HL-60/S4 treated with phorbol 12-myristate 13-acetate at 8.2 ng/mL for 4 days and 3 days (cell line): ENCODE data around the gene FEN1.

Source experiments
- in situ Hi-C: fragments of 300-500 bp; cut with MboI; formaldehyde crosslinking; loops from 2 replicates; pipeline ENCODE4 v1.15.0; 2022; ENCODE audit warnings: low sequenced_read_pairs

Gene FEN1

GRCh38 chr11:61774411-61774810 is 18.3 kb upstream of the FEN1 start:
- in situ Hi-C loops = no loop called here

- in situ Hi-C loops = no loop called here
Measured at GRCh38 chr11:61775106-61775505, 17.6 kb upstream of the FEN1 start.

GRCh38 chr11:61775606-61776554 is 16.8 kb upstream of the FEN1 start:
- in situ Hi-C loops = no loop called here

GRCh38 chr11:61776561-61777075 is 16.1 kb upstream of the FEN1 start:
- in situ Hi-C loops = no loop called here

GRCh38 chr11:61777234-61778090 is 15.2 kb upstream of the FEN1 start:
- in situ Hi-C loops = no loop called here

- in situ Hi-C loops = no loop called here
Measured at GRCh38 chr11:61778357-61778886, 14.3 kb upstream of the FEN1 start.

GRCh38 chr11:61778920-61779650 is 13.6 kb upstream of the FEN1 start:
- in situ Hi-C loops = no loop called here

- in situ Hi-C loops = no loop called here
Measured at GRCh38 chr11:61779666-61780525, 12.8 kb upstream of the FEN1 start.

- in situ Hi-C loops = no loop called here
Measured at GRCh38 chr11:61780581-61781162, 12.0 kb upstream of the FEN1 start.

- in situ Hi-C loops = no loop called here
Measured at GRCh38 chr11:61781585-61781984, 11.1 kb upstream of the FEN1 start.

GRCh38 chr11:61782299-61782698 is 10.4 kb upstream of the FEN1 start:
- in situ Hi-C loops = no loop called here

GRCh38 chr11:61782841-61783240 is 9.9 kb upstream of the FEN1 start:
- in situ Hi-C loops = no loop called here

- in situ Hi-C loops = no loop called here
Measured at GRCh38 chr11:61783717-61784505, 8.8 kb upstream of the FEN1 start.

- in situ Hi-C loops = no loop called here
Measured at GRCh38 chr11:61784506-61784805, 8.3 kb upstream of the FEN1 start.

- in situ Hi-C loops = no loop called here
Measured at GRCh38 chr11:61785837-61786402, 6.8 kb upstream of the FEN1 start.

GRCh38 chr11:61787928-61788491 is 4.7 kb upstream of the FEN1 start:
- in situ Hi-C loops = no loop called here

GRCh38 chr11:61791737-61792309 is 888 bp upstream of the FEN1 start:
- in situ Hi-C loops = no loop called here
